Inflammatory macrophage (primary cell): Measurements from ENCODE around the gene TTC38.

Experiments
- DNase-seq, 2 donors: peaks; one replicate each; pipeline ENCODE4 v3.0.0-alpha.2; 2020 to 2022
- total RNA-seq, 18 experiments: gene quantifications; one replicate each; lab custom pipeline; 2026; ENCODE audit warnings: mixed read lengths in 6 of 18, inconsistent platforms in 2 of 18; lab: John Stamatoyannopoulos, UW

TTC38 gene
- total RNA-seq = 15.0 to 46.1 (median 25.4) reads per million in 18 experiments

DNA sequence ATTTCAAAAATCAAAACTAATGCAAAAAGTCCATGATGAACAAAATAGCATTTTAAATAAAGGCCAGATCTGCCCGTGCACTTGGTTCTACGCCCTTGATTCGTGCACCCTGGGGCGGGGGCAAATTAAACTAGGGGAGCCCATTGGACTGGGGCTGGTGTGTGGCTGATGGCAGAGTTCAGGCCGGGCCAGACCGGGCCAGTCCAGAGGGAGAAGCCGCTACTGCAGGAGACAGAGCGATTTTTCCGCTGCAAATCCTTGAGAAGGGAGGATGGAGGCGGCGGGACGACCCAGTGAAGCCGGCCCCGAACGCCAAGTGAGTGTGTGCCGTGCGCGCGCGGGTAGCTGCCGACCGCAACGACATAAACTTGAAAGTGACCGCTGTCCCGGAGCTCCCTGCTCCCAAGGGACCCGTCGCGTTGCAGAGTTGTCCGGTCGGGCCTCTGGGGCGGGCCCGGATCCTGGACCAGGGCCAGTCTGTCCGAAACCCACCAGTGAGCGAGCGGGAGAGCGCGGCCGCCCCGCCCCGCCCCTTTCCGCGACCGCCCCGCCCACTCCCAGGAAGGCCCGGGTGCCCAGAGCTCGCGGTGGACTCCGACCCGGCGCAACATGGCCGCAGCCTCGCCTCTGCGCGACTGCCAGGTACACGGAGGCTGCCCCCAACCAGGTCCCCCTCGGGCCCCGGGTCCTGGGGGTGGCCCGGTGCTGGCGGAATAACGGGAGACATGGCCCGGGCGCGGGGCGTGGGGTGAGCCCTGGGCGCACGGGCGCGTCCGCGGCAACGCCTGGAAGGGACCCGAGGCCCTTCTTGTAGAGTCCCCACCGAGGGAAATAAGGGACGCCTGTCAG lies at the start of gene TTC38:
Gene TTC38, plus strand, starts transcription at position 578 of the 849 bp plus-strand sequence. Its CDS starts 32 bp downstream, at position 610.
- DNase-seq = peak; percentile 77 to 87

DNA sequence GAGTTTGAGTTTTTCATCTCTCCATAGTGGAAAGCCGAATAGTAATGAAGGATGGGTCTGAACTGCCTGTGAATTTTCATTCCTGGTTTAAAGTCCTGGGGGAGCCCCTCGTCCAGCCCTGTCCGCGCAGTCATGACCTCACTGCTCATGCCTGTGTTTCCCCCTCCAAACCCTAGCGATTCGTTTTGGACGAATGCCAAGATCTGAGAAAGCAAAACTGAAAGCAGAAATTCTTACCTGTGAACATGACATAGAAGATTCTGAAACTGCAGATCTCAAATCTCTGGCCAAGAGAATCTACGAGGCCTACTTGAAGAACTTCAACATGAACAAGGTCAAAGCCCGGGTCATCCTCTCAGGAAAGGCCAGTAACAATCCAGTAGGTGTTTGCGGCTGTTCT lies 48.2 kb upstream of the TTC38 start:
- no peak for DNase-seq

DNA sequence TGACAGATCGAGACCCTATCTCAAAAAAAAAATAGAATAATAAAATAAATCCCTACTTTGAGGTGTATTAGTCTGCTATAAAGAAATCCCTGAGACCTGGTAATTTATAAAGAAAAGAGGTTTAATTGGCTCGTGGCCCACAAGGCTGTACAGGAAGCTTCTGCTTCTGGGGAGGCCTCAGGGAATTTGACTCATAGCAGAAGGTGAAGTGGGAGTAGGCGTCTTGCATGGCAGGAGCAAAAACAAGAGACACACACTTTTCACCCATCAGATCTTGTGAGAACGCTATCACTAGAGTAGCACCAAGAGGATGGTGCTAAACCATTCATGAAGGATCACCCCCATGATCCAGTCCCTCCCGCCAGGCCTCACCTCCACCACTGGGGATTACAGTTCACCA lies 46.9 kb upstream of the TTC38 start:
- DNase-seq = no peak

DNA sequence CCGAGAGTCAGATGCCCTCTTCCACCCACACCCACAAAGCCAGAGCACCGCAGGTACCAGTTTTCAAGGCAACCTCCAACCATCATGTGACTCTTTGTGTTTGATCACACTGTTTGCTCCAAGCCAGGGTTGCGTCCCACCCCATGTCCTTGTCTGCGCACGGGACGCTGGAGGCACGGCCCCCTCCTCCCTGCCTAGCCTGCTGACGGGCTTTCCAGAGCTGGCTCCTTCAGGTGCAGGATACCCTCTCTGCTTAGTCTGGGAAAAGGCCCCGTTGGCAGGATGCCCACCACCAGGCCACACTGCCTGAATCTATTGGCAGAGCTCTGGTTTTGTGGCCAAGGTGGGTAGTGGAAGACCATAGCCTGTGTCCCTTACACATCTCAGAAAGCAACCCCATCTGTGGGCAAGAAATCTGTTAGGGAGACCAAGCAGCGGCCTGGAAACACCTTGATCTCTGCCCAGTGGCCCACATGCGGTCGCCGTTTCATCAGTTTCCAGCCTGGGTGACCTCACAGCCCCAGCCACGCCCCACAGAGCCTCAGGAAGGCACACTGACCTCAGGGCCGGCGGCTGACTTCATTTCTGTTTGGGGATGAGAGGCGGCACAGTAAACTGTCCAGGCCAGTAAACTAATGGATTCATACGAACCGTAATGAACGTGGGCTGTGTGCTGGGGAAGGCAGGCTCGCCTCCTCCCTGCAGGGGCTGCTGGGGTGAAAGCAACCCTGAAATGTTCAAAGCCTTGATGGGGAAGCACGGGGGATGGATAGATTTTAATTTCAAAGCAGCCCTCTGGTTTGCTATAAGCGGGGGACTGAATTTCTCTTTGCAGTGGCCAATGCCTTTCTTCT lies 43.5 kb upstream of the TTC38 start:
- no peak for DNase-seq

DNA sequence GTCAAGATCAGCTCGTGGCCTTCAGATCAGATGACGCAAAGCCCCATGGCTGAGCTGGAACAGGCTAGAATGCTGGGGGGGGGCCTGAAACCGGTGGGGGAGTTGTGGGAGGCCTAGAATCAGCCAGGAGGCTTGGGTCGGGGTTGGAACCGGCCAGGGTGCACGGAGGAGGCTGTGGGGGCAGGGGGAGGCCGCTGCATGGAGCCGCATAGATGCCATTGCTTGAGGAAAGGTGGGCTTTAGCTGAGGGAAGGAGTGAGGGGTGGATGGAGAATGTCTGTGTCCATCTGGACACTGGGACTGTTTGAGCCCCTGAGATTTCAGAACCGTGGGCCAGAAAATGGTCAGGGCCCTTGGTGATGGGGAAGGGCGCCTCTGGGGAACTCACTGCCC lies 42.9 kb upstream of the TTC38 start:
- no peak for DNase-seq

DNA sequence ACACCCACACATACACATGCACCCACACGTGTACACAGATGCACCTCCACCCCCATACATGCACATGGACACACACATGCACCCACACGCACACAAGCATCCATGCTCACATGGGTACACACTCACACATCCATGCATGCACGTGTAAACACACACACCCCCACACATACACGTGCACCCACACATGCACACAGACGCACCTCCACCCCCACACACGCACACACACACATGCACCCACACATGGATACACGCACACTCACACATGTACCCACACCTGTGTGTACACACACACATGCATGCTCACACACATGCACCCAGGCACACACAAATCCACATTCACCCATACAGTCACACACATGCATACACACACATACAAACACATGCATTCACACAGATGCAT lies 42.2 kb upstream of the TTC38 start:
- DNase-seq = no peak

DNA sequence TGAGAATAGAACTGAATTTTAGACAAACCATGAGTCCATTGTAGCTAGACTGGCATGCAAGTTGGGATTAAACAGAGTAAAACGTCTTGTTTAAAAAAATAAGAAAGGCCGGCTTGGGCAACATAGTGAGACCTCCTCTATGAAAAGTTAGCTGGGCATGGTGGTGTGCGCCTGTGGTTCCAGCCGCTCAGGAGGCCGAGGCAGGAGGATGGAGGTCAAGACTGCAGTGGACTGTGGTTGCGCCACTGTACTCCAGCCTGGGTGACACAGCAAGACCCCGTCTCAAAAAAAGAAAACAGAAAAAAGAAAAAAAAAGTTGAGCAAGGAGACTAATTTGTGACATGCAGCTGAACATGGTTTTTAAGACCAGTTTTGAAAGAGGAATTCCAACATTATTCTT lies 41.2 kb upstream of the TTC38 start:
- DNase-seq = no peak

DNA sequence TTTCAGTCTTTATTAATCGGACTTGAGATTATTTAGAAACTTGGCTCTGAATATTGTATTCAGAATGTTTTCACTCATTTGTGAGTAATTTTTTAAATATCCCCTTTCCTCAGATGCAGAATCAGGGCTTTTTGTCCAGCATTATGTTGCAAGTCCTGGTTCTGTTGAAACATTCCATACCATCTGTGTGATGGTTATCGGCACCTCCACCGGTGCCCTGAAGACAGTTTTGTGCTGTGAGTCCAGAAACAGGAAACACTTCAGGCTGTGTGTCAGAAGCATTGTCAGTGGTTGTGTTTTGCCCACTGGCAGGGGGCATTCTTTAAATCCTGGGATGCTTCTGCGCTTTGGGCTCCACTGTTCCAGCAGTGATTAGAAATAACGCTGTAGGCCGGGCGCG lies 38.1 kb upstream of the TTC38 start:
- peak in 1 of 2 donors; percentile 5 for DNase-seq

DNA sequence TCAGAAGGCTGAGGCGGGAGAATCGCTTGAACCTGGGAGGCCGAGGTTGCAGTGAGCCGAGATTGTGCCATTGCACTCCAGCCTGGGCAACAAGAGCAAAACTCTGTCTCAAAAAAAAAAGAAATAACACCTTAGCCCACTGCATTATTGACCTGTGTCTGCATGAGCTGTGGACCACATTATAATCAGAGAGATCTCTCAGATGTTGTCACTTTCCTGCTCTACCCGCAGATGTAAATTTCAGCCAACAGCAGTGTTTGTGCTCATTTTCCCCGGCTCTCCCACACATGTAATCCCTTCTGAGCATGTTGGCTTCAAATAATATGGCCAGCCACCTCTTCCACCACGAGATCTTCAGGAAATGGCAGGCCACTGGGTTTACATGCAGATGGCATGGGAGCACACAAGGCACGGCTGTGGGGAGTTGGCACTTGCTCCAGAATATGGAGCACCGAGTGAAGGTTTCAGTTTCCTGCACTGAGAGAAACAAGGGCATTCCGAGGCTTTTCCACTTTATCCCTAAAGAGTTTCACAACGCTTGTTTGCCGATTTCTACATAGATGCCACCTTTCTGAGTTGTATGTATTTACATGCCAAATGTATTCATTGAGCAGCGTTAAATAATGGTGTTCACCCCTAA lies 37.4 kb upstream of the TTC38 start:
- no peak for DNase-seq

DNA sequence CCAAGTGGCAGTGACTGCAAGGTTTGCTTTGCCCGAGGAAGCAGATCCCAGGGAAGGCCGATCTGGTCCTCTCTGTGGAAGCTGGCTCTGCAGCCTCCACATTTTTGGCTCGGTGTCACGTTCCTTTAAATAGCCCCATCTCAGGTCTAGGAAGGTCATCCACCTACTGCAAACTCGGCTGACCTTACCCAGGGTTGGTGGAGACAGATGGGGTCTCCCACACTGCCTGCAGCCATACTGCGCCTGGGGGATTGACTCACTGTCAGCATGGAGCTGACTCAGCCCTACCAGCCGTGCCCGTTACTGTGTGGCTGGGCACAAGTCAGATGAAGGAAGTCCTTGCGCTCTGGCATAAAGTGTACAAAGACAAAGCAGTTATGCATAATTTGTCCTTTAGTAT lies 34.6 kb upstream of the TTC38 start:
- DNase-seq = peak; percentile 83 to 91

DNA sequence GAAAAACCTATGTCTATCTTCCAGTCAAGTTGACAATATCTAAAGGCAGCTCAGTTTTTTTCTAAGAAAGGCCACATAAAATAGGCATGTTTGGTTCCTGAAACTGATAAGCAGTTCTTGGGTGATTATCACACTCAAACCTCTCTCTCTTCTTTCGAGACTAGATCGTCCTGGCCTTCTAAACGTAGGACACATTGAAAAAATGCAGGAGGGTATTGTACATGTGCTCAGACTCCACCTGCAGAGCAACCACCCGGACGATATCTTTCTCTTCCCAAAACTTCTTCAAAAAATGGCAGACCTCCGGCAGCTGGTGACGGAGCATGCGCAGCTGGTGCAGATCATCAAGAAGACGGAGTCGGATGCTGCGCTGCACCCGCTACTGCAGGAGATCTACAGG lies 32.8 kb upstream of the TTC38 start:
- no peak for DNase-seq

DNA sequence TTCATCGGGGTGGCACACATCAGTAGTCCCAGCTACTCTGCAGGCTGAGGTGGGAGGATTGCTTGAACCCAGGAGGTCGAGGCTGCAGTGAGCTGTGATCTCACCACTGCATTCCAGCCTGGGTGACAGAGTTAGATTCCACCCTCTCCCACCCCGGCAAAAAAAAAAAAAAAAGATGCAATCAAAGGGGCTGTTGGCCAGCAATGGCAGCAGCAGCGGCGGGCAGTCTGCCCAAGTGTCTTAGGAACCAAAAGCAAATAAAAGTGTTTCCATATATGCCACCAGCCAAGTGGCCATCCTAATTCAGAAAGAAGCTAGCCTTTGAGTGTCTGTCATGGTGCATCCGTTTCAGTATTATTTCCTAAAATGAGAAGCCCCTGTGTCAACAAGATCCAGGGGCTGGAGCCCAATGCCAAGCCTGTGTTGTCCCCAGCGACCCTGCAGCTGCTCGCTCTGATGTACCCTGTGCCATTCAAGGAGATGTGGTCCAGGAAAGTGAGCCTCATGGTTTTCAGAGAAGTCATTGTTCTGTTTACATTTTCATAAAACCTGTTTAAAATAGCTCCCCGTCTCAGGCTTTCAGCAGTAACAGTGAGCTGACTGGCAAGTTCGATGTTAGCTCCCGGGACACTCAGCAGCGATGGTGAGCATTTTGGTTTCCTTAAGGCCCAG lies 30.2 kb upstream of the TTC38 start:
- no peak for DNase-seq

DNA sequence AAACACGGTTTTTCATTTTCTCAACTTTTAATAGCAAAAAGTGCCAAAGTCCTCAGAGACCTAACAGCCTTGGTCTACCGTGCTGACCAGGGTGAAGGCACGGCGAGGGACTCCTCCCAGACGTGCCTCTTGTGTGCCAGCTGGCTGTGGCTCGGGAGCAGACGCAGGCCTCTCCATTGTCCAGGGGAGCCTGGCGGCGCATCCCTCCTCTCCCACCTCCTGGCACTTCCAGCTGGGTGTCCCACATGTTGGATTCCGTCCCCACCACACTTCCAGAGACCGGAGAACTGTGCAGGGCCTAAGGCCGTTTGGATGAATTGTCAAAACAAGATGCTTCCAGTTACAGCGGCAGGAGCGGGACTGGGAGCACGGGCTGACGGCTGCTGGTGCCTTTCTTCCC lies 29.3 kb upstream of the TTC38 start:
- DNase-seq = no peak

DNA sequence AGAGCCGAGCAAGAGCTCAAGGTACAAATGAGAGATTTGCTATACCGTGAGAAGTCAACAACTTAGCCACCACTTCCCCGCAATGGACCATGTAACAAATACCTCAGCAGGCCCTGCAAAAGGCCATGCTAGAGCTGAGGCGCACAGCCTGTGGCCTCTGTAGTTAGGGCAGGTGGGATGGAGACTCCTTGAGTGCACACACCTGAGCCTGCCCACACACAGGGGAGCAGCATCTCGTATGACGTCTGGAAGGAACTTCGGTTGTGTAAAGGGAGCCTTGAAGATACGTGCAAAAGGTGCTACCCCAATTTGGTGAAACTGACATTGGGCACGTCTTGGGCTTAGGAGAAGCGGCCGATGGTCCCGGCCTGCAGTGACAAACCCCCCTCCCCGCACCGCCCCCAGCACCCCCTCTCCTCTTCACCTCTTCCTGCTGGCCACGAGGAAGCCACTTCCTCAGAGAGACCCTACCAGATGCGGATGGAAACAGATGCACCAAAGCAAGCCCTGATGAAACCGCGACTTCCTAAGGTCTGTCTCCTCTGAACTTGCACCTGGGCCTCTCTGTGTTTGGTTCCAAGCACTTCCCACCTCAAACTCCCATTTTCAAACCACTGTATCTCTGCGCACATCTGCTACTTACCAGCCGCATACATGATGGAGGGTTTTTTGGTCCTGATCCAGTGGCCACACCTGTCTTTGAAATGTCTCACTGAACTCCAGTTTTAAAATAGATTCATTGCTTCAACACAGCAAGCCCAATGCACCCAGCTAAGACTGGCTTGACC lies 28.4 kb upstream of the TTC38 start:
- DNase-seq = no peak

DNA sequence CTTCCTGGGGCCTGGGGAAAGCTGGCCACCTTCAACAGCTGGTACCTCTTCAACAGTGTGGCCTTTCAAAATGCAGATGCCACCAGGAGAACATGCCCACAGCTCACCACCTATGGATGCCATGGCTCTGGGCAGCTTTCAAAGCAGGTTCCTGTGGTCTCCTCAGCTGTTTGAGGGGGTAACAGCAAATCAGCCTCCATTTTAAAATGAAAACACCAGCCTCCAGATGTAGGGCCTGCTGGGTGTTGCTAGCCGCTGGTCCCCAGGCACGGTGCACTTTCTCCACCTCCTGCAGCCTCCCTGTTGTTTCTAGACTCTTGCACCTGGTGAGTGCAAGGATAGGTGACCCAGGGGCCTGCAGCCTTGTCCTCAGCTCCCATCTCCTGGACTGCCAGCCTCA lies 27.7 kb upstream of the TTC38 start:
- DNase-seq = no peak

DNA sequence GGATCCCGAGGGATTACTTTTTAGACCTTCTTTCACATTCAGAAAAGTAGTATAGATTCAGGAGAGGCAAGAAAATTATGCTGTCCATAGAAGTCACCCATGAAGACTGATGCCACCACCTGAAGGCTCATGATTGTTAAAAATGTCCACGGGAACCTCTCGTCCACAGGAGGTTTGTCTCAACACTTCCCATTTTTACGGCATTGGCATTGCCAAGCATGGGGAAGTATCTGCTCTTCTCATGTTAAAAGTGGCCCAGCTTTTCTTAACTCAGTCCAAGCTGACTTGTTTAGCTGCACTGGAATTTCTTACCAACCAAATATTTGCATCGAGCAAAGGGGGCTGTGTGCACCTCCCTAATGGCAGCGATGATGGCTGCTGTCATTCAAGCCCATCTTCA lies 27.3 kb upstream of the TTC38 start:
- DNase-seq = peak; percentile 43 to 57

DNA sequence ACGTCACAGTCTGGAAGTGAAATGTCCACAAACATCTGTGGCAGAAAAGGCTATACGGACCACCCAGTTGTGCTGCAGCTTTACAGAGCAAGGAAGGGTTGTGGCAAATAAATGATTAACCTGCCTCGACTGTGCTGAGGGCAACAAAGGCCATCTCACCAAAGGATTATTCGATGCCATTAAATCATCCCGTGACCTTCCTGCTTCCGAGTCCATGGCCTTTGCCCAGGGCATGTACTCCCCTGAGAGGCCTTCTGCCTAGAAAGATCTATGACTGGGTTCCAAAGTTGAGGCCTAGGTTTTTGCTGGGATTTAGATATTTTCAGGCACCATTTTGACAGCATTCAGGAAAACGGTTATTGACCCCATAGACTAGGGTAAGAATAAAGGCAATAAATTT lies 26.9 kb upstream of the TTC38 start:
- no peak for DNase-seq

DNA sequence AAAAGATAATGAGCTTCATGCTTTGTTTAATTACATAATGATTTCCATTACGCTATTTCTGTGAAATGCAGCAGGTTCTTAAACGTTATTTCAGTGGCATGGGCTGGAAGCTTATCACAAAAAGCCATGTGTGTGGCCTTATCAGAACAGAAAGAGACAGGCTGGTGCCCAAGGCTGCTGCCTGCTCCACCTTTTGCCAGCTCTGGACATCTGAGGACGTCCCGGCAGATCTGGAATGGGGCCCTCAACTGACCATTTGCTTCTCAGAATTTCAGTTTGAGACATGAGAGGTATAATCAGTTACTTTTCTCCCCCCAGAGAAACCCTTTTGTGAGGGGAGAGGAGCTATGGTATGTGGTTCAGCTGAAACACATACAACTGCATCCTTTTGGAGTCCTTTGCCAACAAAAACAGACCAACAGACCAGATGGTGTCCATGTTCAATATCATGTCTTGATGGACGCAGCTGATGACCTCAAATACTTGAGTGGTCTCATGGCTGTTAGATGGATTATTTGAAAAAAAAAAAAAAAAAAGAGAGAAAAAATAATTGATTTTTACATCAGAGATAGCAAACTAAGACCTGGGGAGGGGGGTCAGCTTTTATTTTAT lies 26.3 kb upstream of the TTC38 start:
- no peak for DNase-seq

DNA sequence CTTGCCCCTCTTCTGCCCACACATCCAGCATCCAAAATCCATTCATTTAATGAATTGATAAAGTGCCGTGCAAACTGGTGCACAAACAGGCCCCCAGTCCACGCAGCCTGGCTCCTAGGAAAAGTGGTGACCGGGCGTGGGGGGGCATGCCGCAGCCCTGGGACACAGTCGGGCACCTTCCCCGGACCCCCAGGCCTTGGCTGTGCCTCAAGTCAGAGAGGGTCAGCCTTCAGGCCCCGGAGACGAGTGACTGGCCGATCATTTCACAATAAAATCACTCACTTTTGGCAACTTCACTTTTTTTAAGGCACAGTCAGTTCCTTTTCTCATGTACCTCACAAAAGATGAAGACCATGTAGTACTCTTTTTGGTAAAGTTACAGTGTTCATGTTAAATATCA lies 25.7 kb upstream of the TTC38 start:
- DNase-seq = peak; percentile 43 to 44

DNA sequence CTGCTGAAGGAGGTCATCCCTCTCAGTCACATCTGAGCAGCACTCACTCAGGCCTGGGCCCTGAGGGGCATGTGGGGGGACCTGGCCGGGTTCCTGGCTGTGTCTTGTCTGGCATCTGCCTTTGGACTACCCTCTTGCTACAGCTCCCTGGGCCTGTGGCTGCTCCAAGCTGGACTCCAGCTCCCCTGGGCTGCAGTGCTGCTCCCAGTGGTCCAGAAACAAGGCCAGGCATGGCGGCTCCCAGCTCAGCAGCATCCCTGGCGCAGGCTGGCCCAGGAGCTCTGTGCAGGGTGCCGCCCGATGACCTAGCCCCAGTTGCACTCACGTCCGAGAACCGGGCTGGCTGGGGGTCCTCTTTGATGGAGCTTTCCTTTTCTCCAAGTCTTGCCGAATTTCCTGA lies 23.0 kb upstream of the TTC38 start:
- DNase-seq = no peak

DNA sequence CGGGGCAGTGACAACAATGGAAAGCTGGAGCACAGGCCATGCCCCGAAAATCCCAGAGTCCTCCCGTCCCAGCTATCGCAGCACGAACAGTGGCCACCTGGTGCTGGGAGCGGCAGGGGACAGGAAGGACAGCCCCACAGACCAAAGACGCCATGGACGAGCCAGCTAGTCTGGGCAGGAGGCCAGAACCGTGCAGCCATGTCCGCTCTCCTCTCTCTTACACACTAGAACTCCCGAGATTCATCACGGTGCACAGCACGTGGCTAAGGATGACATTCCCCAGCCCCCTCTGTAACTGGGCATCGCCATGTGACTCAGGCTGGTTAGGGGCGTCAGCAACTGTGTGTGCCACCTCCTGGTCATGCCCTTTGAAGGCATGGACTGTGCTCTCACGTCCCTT lies 22.3 kb upstream of the TTC38 start:
- no peak for DNase-seq
